Measurements from ENCODE around the gene CLEC1A. TPM values are rescaled to one million over a fixed set of nuclear protein-coding genes. Genes with fewer than 3 reads are reported as not detected.

CLEC1A gene
- total and polyA plus RNA-seq, 2 donors from 2014 or later, result 5.3 to 6.3 TPM

DNA sequence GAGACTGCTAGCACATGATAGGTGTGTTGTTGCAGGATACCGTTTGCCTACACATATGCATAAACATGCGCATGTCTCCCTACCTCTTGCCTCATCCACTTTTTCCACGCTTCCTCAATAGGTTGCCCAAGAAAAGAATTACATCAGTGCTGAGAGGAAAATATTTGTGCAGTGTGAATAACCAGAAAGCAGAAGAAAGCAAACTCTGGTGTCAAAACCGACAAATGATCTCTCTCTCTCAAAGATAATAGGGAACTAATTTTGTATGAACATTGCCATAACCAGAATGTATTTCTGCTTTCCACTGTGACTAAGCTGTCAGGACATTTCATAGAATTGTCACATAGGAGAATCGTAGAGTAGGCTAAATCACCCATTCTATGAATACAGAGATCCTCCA, 29.9 kb upstream of the CLEC1A start:
- H3K4me3 ChIP-seq (ENCODE audit: low read length in 3 of 3), result no peak overlapping the region

GRCh38 chr12:10126413-10126812, 27.6 kb upstream of the CLEC1A start:
- Histone ChIP-seq H3K4me3 (ENCODE audit: low read length in 3 of 3) (no peak overlapping the region), H3K4me1 (ENCODE audit: control insufficient read depth in 2 of 3, insufficient read depth in 2 of 3, low read depth in 1 of 3, low read length in 3 of 3) (no peaks in the 10 kb centered on the region), H3K9ac (ENCODE audit: low read length in 3 of 3) (no peak overlapping the region), H3K36me3 (ENCODE audit: control insufficient read depth in 2 of 3, insufficient read depth in 3 of 3, low read length in 3 of 3) (no peaks in the 10 kb centered on the region), H3K9me3 (ENCODE audit: control insufficient read depth in 2 of 3, insufficient read depth in 1 of 3, low read length in 3 of 3) (no peaks in the 10 kb centered on the region), H3K27ac (ENCODE audit: low read depth in 2 of 2, low read length in 2 of 2) (no peak overlapping the region), H3K27me3 (ENCODE audit: control insufficient read depth, insufficient read depth, low read length) (no peaks in the 10 kb centered on the region)
- no peak for DNase-seq
- no peak for FAIRE-seq
- TF ChIP-seq CTCF (IDR thresholded peaks at IDR 0.05; ENCODE audit: borderline replicate concordance, extremely low read depth, insufficient read depth), result no peak
- intact Hi-C loops (cut with DNase I), result no loop called here

More for the DNA sequence above, 29.9 kb upstream of the CLEC1A start:
- no peak for TF ChIP-seq CTCF (IDR thresholded peaks at IDR 0.05; ENCODE audit: borderline replicate concordance, extremely low read depth, insufficient read depth)
- DNase-seq, result no peak
- no peaks in the 10 kb centered on the region for H3K27me3 ChIP-seq (ENCODE audit: control insufficient read depth, insufficient read depth, low read length)
- no peak overlapping the region for H3K9ac ChIP-seq (ENCODE audit: low read length in 3 of 3)
- no peaks in the 10 kb centered on the region for H3K9me3 ChIP-seq (ENCODE audit: control insufficient read depth in 2 of 3, insufficient read depth in 1 of 3, low read length in 3 of 3)
- intact Hi-C loops (cut with DNase I), result no loop called here
- H3K4me1 ChIP-seq (ENCODE audit: control insufficient read depth in 2 of 3, insufficient read depth in 2 of 3, low read depth in 1 of 3, low read length in 3 of 3), result peaks cover 0 to 4% (median 0%) of the 10 kb centered on the region in 3 donors
- no peak overlapping the region for H3K27ac ChIP-seq (ENCODE audit: low read depth in 2 of 2, low read length in 2 of 2)
- FAIRE-seq, result no peak
- no peaks in the 10 kb centered on the region for H3K36me3 ChIP-seq (ENCODE audit: control insufficient read depth in 2 of 3, insufficient read depth in 3 of 3, low read length in 3 of 3)

DNA sequence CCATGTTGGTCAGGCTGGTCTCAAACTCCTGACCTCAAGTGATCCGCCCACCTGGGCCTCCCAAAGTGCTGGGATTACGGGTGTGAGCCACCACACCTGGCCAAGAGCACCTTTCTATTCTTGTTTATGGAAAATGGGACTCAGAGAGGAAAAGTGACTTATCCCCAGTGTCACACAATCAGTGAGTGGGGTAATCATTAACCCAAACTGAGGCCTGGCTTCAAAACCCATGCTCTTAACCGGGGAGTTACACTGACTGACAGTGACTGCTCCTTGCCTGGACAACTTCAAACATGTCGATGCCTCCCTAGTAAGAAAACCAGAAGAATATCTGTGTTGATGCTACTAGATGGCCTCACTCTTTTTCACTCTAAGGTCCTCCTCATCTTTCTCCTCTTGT, 23.9 kb upstream of the CLEC1A start:
- no peaks in the 10 kb centered on the region for H3K9me3 ChIP-seq (ENCODE audit: control insufficient read depth in 2 of 3, insufficient read depth in 1 of 3, low read length in 3 of 3)
- no peaks in the 10 kb centered on the region for H3K4me1 ChIP-seq (ENCODE audit: control insufficient read depth in 2 of 3, insufficient read depth in 2 of 3, low read depth in 1 of 3, low read length in 3 of 3)
- no peaks in the 10 kb centered on the region for H3K27me3 ChIP-seq (ENCODE audit: control insufficient read depth, insufficient read depth, low read length)
- FAIRE-seq (no peak), DNase-seq (peak in 1 of 5 donors; percentile 15)
- no peak overlapping the region for H3K9ac ChIP-seq (ENCODE audit: low read length in 3 of 3)
- H3K4me3 ChIP-seq (ENCODE audit: low read length in 3 of 3), result no peak overlapping the region
- H3K36me3 ChIP-seq (ENCODE audit: control insufficient read depth in 2 of 3, insufficient read depth in 3 of 3, low read length in 3 of 3), result no peaks in the 10 kb centered on the region
- intact Hi-C loops (cut with DNase I), result no loop called here
- no peak overlapping the region for H3K27ac ChIP-seq (ENCODE audit: low read depth in 2 of 2, low read length in 2 of 2)
- TF ChIP-seq CTCF (IDR thresholded peaks at IDR 0.05; ENCODE audit: borderline replicate concordance, extremely low read depth, insufficient read depth), result no peak

DNA sequence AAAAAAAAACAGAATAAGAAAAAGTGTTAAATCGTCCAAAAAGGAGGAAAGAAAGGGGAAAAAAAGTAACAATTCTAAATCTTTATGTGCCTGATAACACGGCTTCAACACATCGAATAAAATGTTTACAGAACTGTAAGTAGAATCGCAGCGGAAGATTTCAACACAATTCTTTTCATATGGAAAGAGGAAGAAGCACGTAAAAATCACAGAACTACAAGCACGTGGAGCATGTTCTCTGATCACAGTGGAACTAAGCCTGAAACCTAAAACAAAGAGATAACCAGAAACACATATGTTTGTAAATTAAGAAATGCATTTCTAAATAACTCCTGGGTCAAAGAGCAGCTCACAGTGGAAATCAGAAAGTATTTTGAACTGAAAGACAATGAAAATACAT, 22.5 kb upstream of the CLEC1A start:
- intact Hi-C loops (cut with DNase I), result no loop called here

More for the DNA sequence above, 22.5 kb upstream of the CLEC1A start:
- DNase-seq (no peak), FAIRE-seq (no peak)
- Histone ChIP-seq H3K4me3 (ENCODE audit: low read length in 3 of 3) (no peak overlapping the region), H3K36me3 (ENCODE audit: control insufficient read depth in 2 of 3, insufficient read depth in 3 of 3, low read length in 3 of 3) (no peaks in the 10 kb centered on the region), H3K27me3 (ENCODE audit: control insufficient read depth, insufficient read depth, low read length) (no peaks in the 10 kb centered on the region), H3K9ac (ENCODE audit: low read length in 3 of 3) (no peak overlapping the region), H3K4me1 (ENCODE audit: control insufficient read depth in 2 of 3, insufficient read depth in 2 of 3, low read depth in 1 of 3, low read length in 3 of 3) (no peaks in the 10 kb centered on the region), H3K9me3 (ENCODE audit: control insufficient read depth in 2 of 3, insufficient read depth in 1 of 3, low read length in 3 of 3) (no peaks in the 10 kb centered on the region), H3K27ac (ENCODE audit: low read depth in 2 of 2, low read length in 2 of 2) (no peak overlapping the region)
- TF ChIP-seq CTCF (IDR thresholded peaks at IDR 0.05; ENCODE audit: borderline replicate concordance, extremely low read depth, insufficient read depth), result no peak

Data from kidney (tissue), 14 donors.